Limb (tissue), 2 donors: ENCODE results near the gene CPXM2.
A peak's percentile ranks its signal among the peaks of the same experiment; 100 is the strongest.

Experiments
- DNase-seq, 2 donors: peaks; one replicate each; pipeline ENCODE4 v3.0.0-alpha.2; 2016; ENCODE audit errors: extremely low spot score in 2 of 2

Gene CPXM2

GRCh38 chr10:123904834-123905409 lies 13.3 kb upstream of the CPXM2 start:
- DNase-seq = no peak

GRCh38 chr10:123903621-123904020 lies 12.0 kb upstream of the CPXM2 start:
- DNase-seq = no peak

GRCh38 chr10:123901621-123902020 lies 10.0 kb upstream of the CPXM2 start:
- no peak for DNase-seq

GRCh38 chr10:123897146-123897545 lies 5.5 kb upstream of the CPXM2 start:
- no peak for DNase-seq

GRCh38 chr10:123896246-123896927 lies 4.8 kb upstream of the CPXM2 start:
- no peak for DNase-seq

- DNase-seq = no peak
Measured at GRCh38 chr10:123893651-123894050, 2.0 kb upstream of the CPXM2 start.

GRCh38 chr10:123890756-123891143 lies 857 bp downstream of the CPXM2 start:
- DNase-seq = peak in 1 of 2 donors; percentile 54

GRCh38 chr10:123890226-123890625 lies 1.4 kb downstream of the CPXM2 start:
- DNase-seq = peak in 1 of 2 donors; percentile 58

- no peak for DNase-seq
Measured at GRCh38 chr10:123889821-123890220, 1.8 kb downstream of the CPXM2 start.

- no peak for DNase-seq
Measured at GRCh38 chr10:123888751-123889150, 2.9 kb downstream of the CPXM2 start.

- DNase-seq = no peak
Measured at GRCh38 chr10:123888256-123888655, 3.4 kb downstream of the CPXM2 start.

GRCh38 chr10:123886292-123886691 lies 5.3 kb downstream of the CPXM2 start:
- DNase-seq = no peak

GRCh38 chr10:123885406-123886170 lies 6.0 kb downstream of the CPXM2 start:
- no peak for DNase-seq

GRCh38 chr10:123884907-123885381 lies 6.7 kb downstream of the CPXM2 start:
- DNase-seq = no peak

GRCh38 chr10:123884351-123884906 lies 7.2 kb downstream of the CPXM2 start:
- DNase-seq = no peak

GRCh38 chr10:123883673-123884320 lies 7.8 kb downstream of the CPXM2 start:
- DNase-seq = no peak

- DNase-seq = no peak
Measured at GRCh38 chr10:123882681-123883445, 8.7 kb downstream of the CPXM2 start.

GRCh38 chr10:123882177-123882576 lies 9.4 kb downstream of the CPXM2 start:
- no peak for DNase-seq

- DNase-seq = no peak
Measured at GRCh38 chr10:123879606-123880257, 11.9 kb downstream of the CPXM2 start.

- no peak for DNase-seq
Measured at GRCh38 chr10:123878666-123879303, 12.8 kb downstream of the CPXM2 start.
